Gastrocnemius medialis (tissue), 4 donors: ENCODE measurements around the gene CACNA1D. TPM values are rescaled to one million over a fixed set of nuclear protein-coding genes. Genes with fewer than 3 reads are reported as not detected.
"Not testable (repeated sequence)": the region's sequence is repeated elsewhere in the genome, so short reads cannot be mapped to it uniquely, and the experiment has no call there.

Experiments
- ATAC-seq, 2 donors: fragments of 150-250 bp; one replicate each; pipeline ENCODE4 v1.9.1; 2016
- DNase-seq, 2 donors: peaks; one replicate each; pipeline ENCODE4 v3.0.0-alpha.2; 2019
- H3K27ac ChIP-seq, 4 donors: fragments of 200-600 bp; sonication (generic); 1 replicate in 1 of 4; 2 replicates in 3 of 4; pipeline ENCODE4 v1.5.1; 2016 to 2018; ENCODE audit warnings: mild to moderate bottlenecking in 2 of 4, moderate library complexity in 1 of 4
- H3K27me3 ChIP-seq, 3 donors: fragments of 200-600 bp; sonication (generic) in 2 of 3; 1 replicate in 1 of 3; 2 replicates in 2 of 3; pipeline versions ENCODE4 v1.5.1 to v1.6.0; 2016 to 2019; ENCODE audit warnings: mild to moderate bottlenecking in 1 of 3, moderate library complexity in 1 of 3
- H3K36me3 ChIP-seq, 2 donors: fragments of 200-600 bp; sonication (generic) in 1 of 2; one replicate each; pipeline ENCODE4 v1.5.1; 2017 to 2018
- H3K4me1 ChIP-seq, 2 donors: fragments of 200-600 bp; sonication (generic) in 1 of 2; one replicate each; pipeline ENCODE4 v1.5.1; 2016 to 2017; ENCODE audit warnings: mild to moderate bottlenecking in 2 of 2
- H3K4me3 ChIP-seq, 4 donors: fragments of 200-600 bp; sonication (generic) in 3 of 4; 1 replicate in 1 of 4; 2 replicates in 3 of 4; pipeline ENCODE4 v1.5.1; 2016 to 2019; ENCODE audit warnings: mild to moderate bottlenecking in 2 of 4
- H3K9me3 ChIP-seq, 3 donors: fragments of 200-600 bp; sonication (generic) in 2 of 3; 1 replicate in 1 of 3; 2 replicates in 2 of 3; pipeline ENCODE4 v1.5.1; 2016 to 2019
- POLR2A ChIP-seq, 2 donors: fragments of 450-650 bp; IDR thresholded peaks; one replicate each; pipeline ENCODE4 v1.6.1; 2017; ENCODE audit warnings: antibody characterized with exemption in 2 of 2, mild to moderate bottlenecking in 2 of 2, moderate library complexity in 2 of 2
- in situ Hi-C, 4 donors: fragments of 200-750 bp; cut with MboI; loops; one replicate each; pipeline versions ENCODE4 v1.15.0 to v1.8.0; 2017; ENCODE audit warnings: low sequenced_read_pairs in 4 of 4
- intact Hi-C: fragments of 100-400 bp; cut with DNase I; formaldehyde crosslinking; loops from one replicate; pipeline ENCODE4 v1.15.1; 2023; ENCODE audit warnings: low total_unique reads
- total RNA-seq, 4 donors: library from RNA; depleted of rRNA; stranded (reverse); fragments of >200 nt; gene quantifications; one replicate each; pipeline versions ENCODE4 v1.1.0 to v1.2.3, GENCODE V29; 2016
- TF ChIP-seq, protein P1 (sequence below), 5 experiments: fragments of 450-650 bp in 3 of 5; fragments of 200-600 bp in 2 of 5; sonication (generic) in 2 of 5; IDR thresholded peaks in 4 of 5; conservative IDR thresholded peaks in 1 of 5; 1 replicate in 4 of 5; 2 replicates in 1 of 5; pipeline ENCODE4 v1.5.1; 2016 to 2019; ENCODE audit warnings: antibody characterized with exemption in 5 of 5, mild to moderate bottlenecking in 3 of 5, moderate library complexity in 3 of 5

Gene CACNA1D
- under 1 TPM in 2 of 4 donors, not detected in 2; 0.18 to 0.34 TPM for total RNA-seq

DNA sequence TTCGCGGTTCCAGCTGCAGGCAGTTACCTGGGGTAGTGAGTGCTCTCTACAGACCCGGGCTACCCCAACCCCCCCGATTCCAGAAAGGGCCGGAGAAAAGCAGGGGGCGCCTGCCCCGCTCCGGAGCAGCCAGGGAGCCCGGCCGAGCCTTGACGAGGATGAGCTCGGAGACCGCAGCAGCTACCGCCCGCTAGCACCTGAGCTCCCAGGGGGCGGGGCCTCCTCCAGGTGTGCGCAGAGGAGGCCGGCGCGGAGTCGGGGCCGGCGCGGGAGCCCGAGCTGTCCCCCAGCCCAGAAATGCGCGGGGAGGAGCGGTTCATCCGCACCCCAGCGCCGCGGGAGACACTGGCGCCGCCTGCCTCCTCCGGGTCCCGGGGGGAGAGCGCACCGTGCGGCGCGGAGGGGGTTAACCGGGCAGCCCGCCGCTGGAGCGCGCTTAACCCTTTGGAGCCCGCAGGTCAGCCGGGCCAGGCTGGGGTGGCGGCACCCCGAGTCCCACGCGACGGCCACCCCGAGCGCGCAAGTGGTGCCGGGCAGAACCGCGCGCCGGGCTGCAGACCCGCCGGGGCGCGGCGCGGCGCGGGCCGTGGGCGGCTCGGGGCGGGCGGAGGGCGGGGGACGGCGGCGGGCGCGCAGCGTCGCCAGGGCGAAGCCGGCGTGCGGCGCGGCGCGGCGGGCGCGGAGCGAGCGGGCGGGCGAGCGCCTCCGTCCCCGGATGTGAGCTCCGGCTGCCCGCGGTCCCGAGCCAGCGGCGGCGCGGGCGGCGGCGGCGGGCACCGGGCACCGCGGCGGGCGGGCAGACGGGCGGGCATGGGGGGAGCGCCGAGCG, at the start of gene CACNA1D:
Gene CACNA1D, plus strand, starts transcription at position 649 of the 829 bp plus-strand sequence. CDS start 556 bp downstream, outside the sequence.
- TF ChIP-seq, protein P1, sequence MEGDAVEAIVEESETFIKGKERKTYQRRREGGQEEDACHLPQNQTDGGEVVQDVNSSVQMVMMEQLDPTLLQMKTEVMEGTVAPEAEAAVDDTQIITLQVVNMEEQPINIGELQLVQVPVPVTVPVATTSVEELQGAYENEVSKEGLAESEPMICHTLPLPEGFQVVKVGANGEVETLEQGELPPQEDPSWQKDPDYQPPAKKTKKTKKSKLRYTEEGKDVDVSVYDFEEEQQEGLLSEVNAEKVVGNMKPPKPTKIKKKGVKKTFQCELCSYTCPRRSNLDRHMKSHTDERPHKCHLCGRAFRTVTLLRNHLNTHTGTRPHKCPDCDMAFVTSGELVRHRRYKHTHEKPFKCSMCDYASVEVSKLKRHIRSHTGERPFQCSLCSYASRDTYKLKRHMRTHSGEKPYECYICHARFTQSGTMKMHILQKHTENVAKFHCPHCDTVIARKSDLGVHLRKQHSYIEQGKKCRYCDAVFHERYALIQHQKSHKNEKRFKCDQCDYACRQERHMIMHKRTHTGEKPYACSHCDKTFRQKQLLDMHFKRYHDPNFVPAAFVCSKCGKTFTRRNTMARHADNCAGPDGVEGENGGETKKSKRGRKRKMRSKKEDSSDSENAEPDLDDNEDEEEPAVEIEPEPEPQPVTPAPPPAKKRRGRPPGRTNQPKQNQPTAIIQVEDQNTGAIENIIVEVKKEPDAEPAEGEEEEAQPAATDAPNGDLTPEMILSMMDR (IDR thresholded peaks at IDR 0.05 in 4 of 5, conservative IDR thresholded peaks at IDR 0.05 in 1 of 5) = no peak
- no peak for TF ChIP-seq POLR2A (IDR thresholded peaks at IDR 0.05)
- DNase-seq (no peak), ATAC-seq (no peak)
- Histone ChIP-seq H3K9me3 (no peaks in the 10 kb centered on the region), H3K4me1 (peaks cover 7 to 16% of the 10 kb centered on the region in 2 donors), H3K4me3 (peak within 1 kb of the TSS; percentile 39 to 43 (median 40)), H3K27me3 (peaks cover 23 to 36% (median 35%) of the 10 kb centered on the region in 3 donors), H3K27ac (no peak within 1 kb of the TSS), H3K36me3 (no peaks in the 10 kb centered on the region)
- in situ Hi-C loops (no loop called here), intact Hi-C loops (loop anchor here (10.0 kb wide), 1 partner anchor 189 kb away; no protein-coding TSS in a partner anchor)

DNA sequence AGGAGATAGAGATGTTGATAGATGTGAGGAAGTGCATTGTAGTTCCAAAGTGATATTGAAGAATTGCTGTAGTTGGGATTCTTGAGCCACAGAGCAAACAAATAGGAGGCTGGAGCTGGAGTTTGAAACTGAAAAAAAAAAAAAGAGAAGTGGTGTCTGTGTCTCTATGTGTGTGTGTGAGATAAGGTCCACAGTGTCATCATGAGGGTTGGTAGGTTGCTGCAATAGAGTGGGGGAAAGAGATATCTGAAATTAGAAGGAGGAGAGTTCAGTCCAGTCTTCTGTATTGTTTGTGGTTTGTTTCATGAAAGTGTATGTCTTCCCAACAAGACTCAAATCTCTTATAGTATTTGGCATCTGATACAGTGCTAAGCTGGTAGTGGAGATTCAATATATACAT, 37.3 kb upstream of the CACNA1D start:
- no peaks in the 10 kb centered on the region for H3K36me3 ChIP-seq
- in situ Hi-C loops = no loop called here
- H3K4me3 ChIP-seq = no peak overlapping the region

DNA sequence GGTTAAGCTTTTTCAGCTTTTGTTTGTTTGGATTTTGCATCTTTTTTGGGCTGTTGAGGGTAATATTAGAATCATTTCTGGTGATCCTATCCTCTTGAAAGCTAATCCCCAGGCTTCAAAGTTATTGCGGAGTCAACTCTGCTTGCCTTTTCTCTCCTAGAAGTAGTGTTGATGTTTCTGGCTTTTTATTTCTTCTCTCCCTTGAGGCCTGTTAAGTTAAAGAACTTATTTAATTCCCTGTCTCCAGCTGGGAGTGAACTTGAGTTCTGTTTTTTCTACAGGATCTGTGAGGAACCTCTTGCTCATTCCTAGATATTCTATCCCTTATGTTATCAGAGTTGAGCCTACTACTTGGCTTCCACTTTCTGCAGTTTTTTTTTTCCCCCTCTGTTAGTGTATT, 34.1 kb upstream of the CACNA1D start:
- in situ Hi-C loops (no loop called here), intact Hi-C loops (no loop called here)
- H3K9me3 ChIP-seq = no peaks in the 10 kb centered on the region

More for the DNA sequence above, 37.3 kb upstream of the CACNA1D start:
- Histone ChIP-seq H3K27ac (no peak overlapping the region), H3K9me3 (no peaks in the 10 kb centered on the region), H3K4me1 (no peaks in the 10 kb centered on the region), H3K27me3 (no peaks in the 10 kb centered on the region)
- ATAC-seq = no peak
- intact Hi-C loops = no loop called here
- no peak for TF ChIP-seq POLR2A (IDR thresholded peaks at IDR 0.05)
- TF ChIP-seq, protein P1 (IDR thresholded peaks at IDR 0.05 in 4 of 5, conservative IDR thresholded peaks at IDR 0.05 in 1 of 5) = no peak
- DNase-seq = no peak

DNA sequence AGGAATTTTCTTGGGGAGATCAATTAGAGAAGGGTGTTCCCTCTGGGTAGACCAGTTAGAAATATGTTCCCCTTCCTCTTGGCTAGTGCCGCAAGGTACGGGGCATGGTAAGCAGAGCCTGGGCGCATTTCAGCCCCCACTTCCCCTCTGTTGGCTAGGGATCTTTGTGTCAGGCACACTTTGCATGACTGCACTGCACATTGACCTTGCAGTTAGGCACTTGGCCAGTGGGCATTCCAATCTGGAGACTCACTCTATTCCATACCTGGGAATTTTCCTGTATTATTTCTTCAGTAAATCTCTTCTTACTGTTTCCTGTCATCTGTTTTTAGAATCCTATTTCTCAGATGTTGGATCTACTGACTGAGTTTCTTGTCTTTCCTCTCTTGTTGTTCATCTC, 30.0 kb upstream of the CACNA1D start:
- intact Hi-C loops (no loop called here), in situ Hi-C loops (no loop called here)
- no peak for DNase-seq
- H3K4me3 ChIP-seq = no peak overlapping the region
- no peak for ATAC-seq
- TF ChIP-seq, protein P1 (IDR thresholded peaks at IDR 0.05 in 4 of 5, conservative IDR thresholded peaks at IDR 0.05 in 1 of 5) = no peak
- TF ChIP-seq POLR2A (IDR thresholded peaks at IDR 0.05) = no peak
- no peaks in the 10 kb centered on the region for H3K9me3 ChIP-seq
- H3K36me3 ChIP-seq = no peaks in the 10 kb centered on the region
- no peaks in the 10 kb centered on the region for H3K27me3 ChIP-seq
- no peak overlapping the region for H3K27ac ChIP-seq
- no peaks in the 10 kb centered on the region for H3K4me1 ChIP-seq

More for the DNA sequence above, 34.1 kb upstream of the CACNA1D start:
- no peak for ATAC-seq
- Histone ChIP-seq H3K4me3 (no peak overlapping the region), H3K27ac (no peak overlapping the region), H3K36me3 (no peaks in the 10 kb centered on the region), H3K27me3 (no peaks in the 10 kb centered on the region), H3K4me1 (no peaks in the 10 kb centered on the region)
- no peak for DNase-seq
- TF ChIP-seq, protein P1 (IDR thresholded peaks at IDR 0.05 in 4 of 5, conservative IDR thresholded peaks at IDR 0.05 in 1 of 5) = no peak
- TF ChIP-seq POLR2A (IDR thresholded peaks at IDR 0.05) = no peak

DNA sequence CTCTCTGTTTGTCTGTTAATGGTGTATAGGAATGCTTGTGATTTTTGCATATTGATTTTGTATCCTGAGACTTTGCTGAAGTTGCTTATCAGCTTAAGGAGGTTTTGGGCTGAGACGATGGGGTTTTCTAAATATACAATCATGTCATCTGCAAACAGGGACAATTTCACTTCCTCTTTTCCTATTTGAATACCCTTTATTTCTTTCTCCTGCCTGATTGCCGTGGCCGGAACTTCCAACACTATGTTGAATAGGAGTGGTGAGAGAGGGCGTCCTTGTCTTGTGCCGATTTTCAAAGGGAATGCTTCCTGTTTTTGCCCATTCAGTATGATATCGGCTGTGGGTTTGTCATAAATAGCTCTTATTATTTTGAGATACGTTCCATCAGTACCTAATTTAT, 24.7 kb upstream of the CACNA1D start:
- DNase-seq, H3K27me3 ChIP-seq, H3K9me3 ChIP-seq, in situ Hi-C loops, intact Hi-C loops, ATAC-seq, H3K27ac ChIP-seq, H3K4me1 ChIP-seq, H3K4me3 ChIP-seq, H3K36me3 ChIP-seq: not testable (repeated sequence)
